ENCODE measurements around the gene RNGTT.

GRCh38 chr6:88728756-88729155, 234.7 kb downstream of the RNGTT start:
- no peak for TF ChIP-seq POLR2A (IDR thresholded peaks at IDR 0.05)
- no peak for TF ChIP-seq POLR2AphosphoS5 (IDR thresholded peaks at IDR 0.05)
- no peak for TF ChIP-seq CTCF (IDR thresholded peaks at IDR 0.05)
